Measurements from ENCODE around the gene PER1.

Gene PER1

GRCh38 chr17:8096541-8096940 lies 55.7 kb downstream of the PER1 start:
- no peak for DNase-seq (ENCODE audit: low read depth)

DNA sequence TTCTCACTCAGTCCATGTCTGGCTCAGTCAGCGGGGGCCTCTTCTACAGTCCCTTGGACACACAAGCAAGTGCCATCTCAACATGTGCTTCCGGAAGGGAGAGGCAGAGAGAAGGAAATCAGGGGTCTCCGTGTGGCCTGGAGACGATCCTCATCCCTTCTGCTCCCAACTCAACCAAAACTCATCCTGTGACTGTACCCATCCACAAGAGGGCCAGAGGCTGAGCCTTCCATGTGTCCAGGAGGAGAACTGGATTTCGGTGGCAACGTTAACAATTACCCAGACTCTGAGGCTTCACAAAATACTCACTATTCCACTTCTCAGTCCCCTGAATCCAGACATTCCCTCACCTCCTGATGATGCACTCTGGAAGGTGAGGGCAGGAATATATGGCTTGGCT lies 56.8 kb downstream of the PER1 start:
- DNase-seq (ENCODE audit: low read depth), result no peak

- DNase-seq (ENCODE audit: low read depth), result no peak
These were observed 61.0 kb downstream of the PER1 start for GRCh38 chr17:8091033-8091687.
